Measurements from ENCODE around the gene ZIC4. TPM values are rescaled to one million over a fixed set of nuclear protein-coding genes. Genes with fewer than 3 reads are reported as not detected.

The ZIC4 gene
- total RNA-seq, 2 experiments from 2014 or later = not detected

GRCh38 chr3:147413686-147414389 lies 7.5 kb upstream of the ZIC4 start:
- Histone ChIP-seq H3K36me3 (ENCODE audit: insufficient read depth, low read length) (no peaks in the 10 kb centered on the region), H3K27me3 (ENCODE audit: control insufficient read depth in 1 of 2, insufficient read depth in 2 of 2, low read length in 2 of 2) (peaks cover 63 to 98% of the 10 kb centered on the region in 2 experiments), H3K9me3 (ENCODE audit: control insufficient read depth in 1 of 2, insufficient read depth in 1 of 2, low read length in 2 of 2) (peaks cover 15 to 47% of the 10 kb centered on the region in 2 experiments), H3K4me1 (ENCODE audit: insufficient read depth, low read length) (peaks cover 26% of the 10 kb centered on the region), H3K27ac (ENCODE audit: low read depth in 1 of 2, low read length in 2 of 2) (no peak overlapping the region), H3K4me3 (ENCODE audit: low read length) (peak overlapping the region; percentile 28)
- H3K36me3 Mint-ChIP-seq (ENCODE audit: low read depth) = no peaks in the 10 kb centered on the region
- H3K4me1 Mint-ChIP-seq (ENCODE audit: low read depth) = peaks cover 24% of the 10 kb centered on the region
- no peak overlapping the region for H3K27ac Mint-ChIP-seq
- TF ChIP-seq CTCF (IDR thresholded peaks at IDR 0.05) = no peak
- H3K27me3 Mint-ChIP-seq = peaks cover 89% of the 10 kb centered on the region
- H3K4me3 Mint-ChIP-seq = peak overlapping the region; percentile 73
- ATAC-seq (ENCODE audit: poor library complexity) = no peak
- H3K9me3 Mint-ChIP-seq = peaks cover 8% of the 10 kb centered on the region
- ChIA-PET CTCF (no interaction called here), POLR2A (no interaction called here)
- intact Hi-C loops (cut with DNase I, micrococcal nuclease) = no loop called here
- DNase-seq = no peak

GRCh38 chr3:147412917-147413685 lies 6.8 kb upstream of the ZIC4 start:
- Histone ChIP-seq H3K4me1 (ENCODE audit: insufficient read depth, low read length) (peaks cover 26% of the 10 kb centered on the region), H3K36me3 (ENCODE audit: insufficient read depth, low read length) (no peaks in the 10 kb centered on the region), H3K4me3 (ENCODE audit: low read length) (peak overlapping the region; percentile 28), H3K27ac (ENCODE audit: low read depth in 1 of 2, low read length in 2 of 2) (no peak overlapping the region), H3K27me3 (ENCODE audit: control insufficient read depth in 1 of 2, insufficient read depth in 2 of 2, low read length in 2 of 2) (peaks cover 66 to 98% of the 10 kb centered on the region in 2 experiments), H3K9me3 (ENCODE audit: control insufficient read depth in 1 of 2, insufficient read depth in 1 of 2, low read length in 2 of 2) (peaks cover 10 to 49% of the 10 kb centered on the region in 2 experiments)
- Mint-ChIP-seq H3K27me3 (peaks cover 89% of the 10 kb centered on the region), H3K36me3 (ENCODE audit: low read depth) (no peaks in the 10 kb centered on the region), H3K4me3 (peak overlapping the region; percentile 73), H3K4me1 (ENCODE audit: low read depth) (peaks cover 24% of the 10 kb centered on the region), H3K27ac (no peak overlapping the region), H3K9me3 (peaks cover 8% of the 10 kb centered on the region)
- DNase-seq = no peak
- ChIA-PET CTCF (no interaction called here), POLR2A (no interaction called here)
- ATAC-seq (ENCODE audit: poor library complexity) = no peak
- no peak for TF ChIP-seq CTCF (IDR thresholded peaks at IDR 0.05)
- intact Hi-C loops (cut with DNase I, micrococcal nuclease) = no loop called here

GRCh38 chr3:147412261-147412916 lies 6.0 kb upstream of the ZIC4 start:
- Histone ChIP-seq H3K27me3 (ENCODE audit: control insufficient read depth in 1 of 2, insufficient read depth in 2 of 2, low read length in 2 of 2) (peaks cover 70 to 98% of the 10 kb centered on the region in 2 experiments), H3K36me3 (ENCODE audit: insufficient read depth, low read length) (no peaks in the 10 kb centered on the region), H3K9me3 (ENCODE audit: control insufficient read depth in 1 of 2, insufficient read depth in 1 of 2, low read length in 2 of 2) (peaks cover 9 to 56% of the 10 kb centered on the region in 2 experiments), H3K27ac (ENCODE audit: low read depth in 1 of 2, low read length in 2 of 2) (no peak overlapping the region), H3K4me1 (ENCODE audit: insufficient read depth, low read length) (peaks cover 26% of the 10 kb centered on the region), H3K4me3 (ENCODE audit: low read length) (no peak overlapping the region)
- DNase-seq = no peak
- ChIA-PET CTCF (no interaction called here), POLR2A (no interaction called here)
- no peak for TF ChIP-seq CTCF (IDR thresholded peaks at IDR 0.05)
- H3K36me3 Mint-ChIP-seq (ENCODE audit: low read depth) = no peaks in the 10 kb centered on the region
- no peak overlapping the region for H3K27ac Mint-ChIP-seq
- peak overlapping the region; percentile 12 for H3K4me3 Mint-ChIP-seq
- H3K4me1 Mint-ChIP-seq (ENCODE audit: low read depth) = peaks cover 24% of the 10 kb centered on the region
- no peak for ATAC-seq (ENCODE audit: poor library complexity)
- peaks cover 11% of the 10 kb centered on the region for H3K9me3 Mint-ChIP-seq
- intact Hi-C loops (cut with DNase I, micrococcal nuclease) = no loop called here
- H3K27me3 Mint-ChIP-seq = peaks cover 89% of the 10 kb centered on the region
